CD4-positive, alpha-beta T cell treated with Interleukin-2 at 100 ng/mL for 4 hours (primary cell): ENCODE measurements around the gene AP2S1.
"Not testable (repeated sequence)": the region's sequence is repeated elsewhere in the genome, so short reads cannot be mapped to it uniquely, and the experiment has no call there.

Experiments
- DNase-seq: peaks from one replicate; pipeline ENCODE4 v3.0.0-alpha.2; 2020; ENCODE audit warnings: low spot score

The AP2S1 gene

GRCh38 chr19:46850228-46851203 is at the start of gene AP2S1:
Gene AP2S1, minus strand, starts transcription at chr19:46850846. Its CDS starts 80 bp downstream, at chr19:46850766.
- DNase-seq = peak; percentile 96

- no peak for DNase-seq
These were observed 49.7 kb upstream of the AP2S1 start for GRCh38 chr19:46900341-46900740.

- no peak for DNase-seq
These were observed 48.1 kb upstream of the AP2S1 start for GRCh38 chr19:46898731-46899130.

- no peak for DNase-seq
These were observed 45.6 kb upstream of the AP2S1 start for GRCh38 chr19:46896076-46896794.

- DNase-seq = no peak
These were observed 41.9 kb upstream of the AP2S1 start for GRCh38 chr19:46892252-46893179.

- no peak for DNase-seq
These were observed 40.0 kb upstream of the AP2S1 start for GRCh38 chr19:46890423-46891170.

GRCh38 chr19:46887240-46887782 is 36.7 kb upstream of the AP2S1 start:
- no peak for DNase-seq

GRCh38 chr19:46886546-46887239 is 36.0 kb upstream of the AP2S1 start:
- DNase-seq = no peak

- no peak for DNase-seq
These were observed 34.8 kb upstream of the AP2S1 start for GRCh38 chr19:46885411-46885810.

GRCh38 chr19:46882751-46883150 is 32.1 kb upstream of the AP2S1 start:
- DNase-seq = not testable (repeated sequence)

- no peak for DNase-seq
These were observed 31.4 kb upstream of the AP2S1 start for GRCh38 chr19:46882034-46882433.

- DNase-seq = no peak
These were observed 30.4 kb upstream of the AP2S1 start for GRCh38 chr19:46881092-46881491.

- no peak for DNase-seq
These were observed 29.8 kb upstream of the AP2S1 start for GRCh38 chr19:46880431-46880830.

- no peak for DNase-seq
These were observed 28.1 kb upstream of the AP2S1 start for GRCh38 chr19:46878613-46879375.

- DNase-seq = no peak
These were observed 25.0 kb upstream of the AP2S1 start for GRCh38 chr19:46875657-46876056.

- DNase-seq = no peak
These were observed 24.6 kb upstream of the AP2S1 start for GRCh38 chr19:46875234-46875633.

GRCh38 chr19:46872967-46873366 is 22.3 kb upstream of the AP2S1 start:
- no peak for DNase-seq

GRCh38 chr19:46871173-46871572 is 20.5 kb upstream of the AP2S1 start:
- DNase-seq = not testable (repeated sequence)

- no peak for DNase-seq
These were observed 17.6 kb upstream of the AP2S1 start for GRCh38 chr19:46868025-46868802.
